ENCODE measurements around the gene PRAF2. TPM values are rescaled to one million over a fixed set of nuclear protein-coding genes. Genes with fewer than 3 reads are reported as not detected.

PRAF2 gene
- total RNA-seq, 1 experiment from 2014 or later, result 36.3 TPM

DNA sequence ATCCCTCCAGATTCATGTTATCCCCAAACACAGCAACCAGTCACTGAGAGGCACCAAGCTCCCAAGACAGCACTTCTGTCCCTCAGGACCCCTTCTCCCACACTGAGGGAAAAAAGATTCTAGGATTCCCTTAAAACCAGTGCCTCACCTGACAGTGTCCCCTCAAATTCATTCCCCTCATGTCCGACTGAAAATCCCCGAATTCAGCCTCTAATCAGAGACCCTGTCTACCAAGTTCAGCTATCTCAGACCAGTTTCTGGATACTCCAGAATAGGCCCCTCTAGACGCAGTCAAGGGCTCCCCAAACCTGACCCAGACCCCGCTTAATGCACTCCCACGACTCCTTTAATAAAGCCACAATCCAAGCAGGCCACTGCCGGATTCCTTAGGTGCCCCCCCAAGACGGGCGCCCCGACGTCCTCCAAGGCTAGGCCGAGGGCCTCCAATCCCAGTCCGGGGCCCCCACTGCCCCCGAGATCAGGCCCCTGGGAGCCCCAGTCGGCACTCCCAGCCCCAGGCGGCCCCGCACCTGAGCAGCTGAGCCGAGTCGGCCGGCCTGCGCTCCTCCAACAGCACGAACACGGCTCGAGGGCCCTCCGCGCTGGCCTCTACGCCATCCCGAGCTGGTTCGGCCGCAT, 31.1 kb downstream of the PRAF2 start:
- BruUV-seq (replicated peaks), result no TSS peak
- Histone ChIP-seq H3K27ac (ENCODE audit: low read length) (peak overlapping the region; percentile 91), H3K36me3 (ENCODE audit: control insufficient read depth, insufficient read depth, low read length) (no peaks in the 10 kb centered on the region; the same call in 1 of the 2 replicates), H3K27me3 (ENCODE audit: control insufficient read depth, insufficient read depth, low read length) (no peaks in the 10 kb centered on the region), H3K9me3 (ENCODE audit: control insufficient read depth, insufficient read depth, low read depth, low read length) (no peaks in the 10 kb centered on the region), H3K4me3 (ENCODE audit: low read depth in 2 of 2, low read length in 2 of 2) (peak overlapping the region; percentile 73 to 93), H3K4me1 (ENCODE audit: control insufficient read depth, insufficient read depth, low read length) (peaks cover 18% of the 10 kb centered on the region)
- CTCF ChIA-PET, result interaction anchor here (0.7 kb wide), 1 partner anchor 38 kb away, joined by 3 read pairs; no protein-coding TSS in a partner anchor
- POLR2A ChIA-PET, result interaction anchor here (1.8 kb wide), 1 partner anchor 84 kb away, joined by 7 read pairs; no protein-coding TSS in a partner anchor
- TF ChIP-seq, protein P1, sequence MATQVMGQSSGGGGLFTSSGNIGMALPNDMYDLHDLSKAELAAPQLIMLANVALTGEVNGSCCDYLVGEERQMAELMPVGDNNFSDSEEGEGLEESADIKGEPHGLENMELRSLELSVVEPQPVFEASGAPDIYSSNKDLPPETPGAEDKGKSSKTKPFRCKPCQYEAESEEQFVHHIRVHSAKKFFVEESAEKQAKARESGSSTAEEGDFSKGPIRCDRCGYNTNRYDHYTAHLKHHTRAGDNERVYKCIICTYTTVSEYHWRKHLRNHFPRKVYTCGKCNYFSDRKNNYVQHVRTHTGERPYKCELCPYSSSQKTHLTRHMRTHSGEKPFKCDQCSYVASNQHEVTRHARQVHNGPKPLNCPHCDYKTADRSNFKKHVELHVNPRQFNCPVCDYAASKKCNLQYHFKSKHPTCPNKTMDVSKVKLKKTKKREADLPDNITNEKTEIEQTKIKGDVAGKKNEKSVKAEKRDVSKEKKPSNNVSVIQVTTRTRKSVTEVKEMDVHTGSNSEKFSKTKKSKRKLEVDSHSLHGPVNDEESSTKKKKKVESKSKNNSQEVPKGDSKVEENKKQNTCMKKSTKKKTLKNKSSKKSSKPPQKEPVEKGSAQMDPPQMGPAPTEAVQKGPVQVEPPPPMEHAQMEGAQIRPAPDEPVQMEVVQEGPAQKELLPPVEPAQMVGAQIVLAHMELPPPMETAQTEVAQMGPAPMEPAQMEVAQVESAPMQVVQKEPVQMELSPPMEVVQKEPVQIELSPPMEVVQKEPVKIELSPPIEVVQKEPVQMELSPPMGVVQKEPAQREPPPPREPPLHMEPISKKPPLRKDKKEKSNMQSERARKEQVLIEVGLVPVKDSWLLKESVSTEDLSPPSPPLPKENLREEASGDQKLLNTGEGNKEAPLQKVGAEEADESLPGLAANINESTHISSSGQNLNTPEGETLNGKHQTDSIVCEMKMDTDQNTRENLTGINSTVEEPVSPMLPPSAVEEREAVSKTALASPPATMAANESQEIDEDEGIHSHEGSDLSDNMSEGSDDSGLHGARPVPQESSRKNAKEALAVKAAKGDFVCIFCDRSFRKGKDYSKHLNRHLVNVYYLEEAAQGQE (IDR thresholded peaks at IDR 0.05; ENCODE audit: insufficient read depth in 1 of 2, low read depth in 2 of 2, low read length in 1 of 2), result no peak
- intact Hi-C loops (cut with micrococcal nuclease; ENCODE audit: unreplicated experiment) (loop anchor here (10.0 kb wide), 1 partner anchor 68 kb away; the partner anchor contains the start of gene KCND1), in situ Hi-C loops (cut with HindIII; ENCODE audit: low pct_unique_long_range_greater_than_20kb, low sequenced_read_pairs) (no loop called here)
- ATAC-seq, result peak; percentile 1; the same call in 1 of the 2 replicates
- no peak for DNase-seq (ENCODE audit: low read depth, low spot score)

DNA sequence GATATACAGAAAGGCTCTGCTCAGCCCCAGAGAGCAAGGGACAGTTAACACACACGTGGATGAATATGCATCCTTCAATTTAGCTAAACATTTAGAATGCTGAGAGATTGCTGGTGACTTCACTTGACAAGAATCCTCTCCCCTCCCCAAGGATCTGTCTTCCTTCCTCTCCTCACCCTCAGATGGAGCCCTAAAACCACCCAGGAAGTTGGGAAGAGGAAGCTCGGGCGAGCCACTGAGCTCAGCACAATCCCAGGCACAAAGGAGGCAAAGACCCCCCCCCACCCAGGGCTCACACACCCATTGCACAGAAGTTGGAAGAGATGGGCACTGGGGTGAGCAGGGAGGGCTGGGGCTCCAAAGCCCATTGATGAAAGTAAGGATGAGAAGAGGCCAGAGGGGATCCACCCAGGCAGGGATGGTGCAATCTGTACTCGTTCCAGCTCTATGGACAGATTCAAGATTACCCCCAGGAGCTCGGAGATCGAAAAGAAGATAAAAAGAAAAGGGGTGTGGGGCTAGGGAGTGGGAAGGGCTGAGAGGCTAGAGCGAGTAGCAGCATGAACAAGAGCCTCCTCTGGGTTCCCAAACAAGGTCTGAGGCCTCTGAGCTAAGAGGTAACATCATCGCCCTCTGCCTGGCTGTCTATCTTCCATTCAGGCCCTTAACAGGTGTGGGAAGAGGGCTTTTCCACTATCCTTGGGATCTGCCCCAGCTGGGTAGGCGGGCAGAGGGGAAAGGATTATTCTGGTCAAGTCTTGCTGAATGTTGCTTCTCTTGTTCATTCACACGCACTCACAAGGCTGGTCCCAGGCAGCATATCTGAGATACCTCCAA, 31.8 kb downstream of the PRAF2 start:
- CTCF ChIA-PET, result interaction anchor here (0.6 to 0.7 kb wide), 2 partner anchors 39 to 273 kb away, joined by 3 to 7 read pairs; no protein-coding TSS in a partner anchor
- H3K27me3 ChIP-seq (ENCODE audit: control insufficient read depth, insufficient read depth, low read length), result no peaks in the 10 kb centered on the region
- TSS peak; percentile 90 for BruUV-seq (replicated peaks)
- ATAC-seq, result no peak
- no peak for DNase-seq (ENCODE audit: low read depth, low spot score)
- no peak for TF ChIP-seq TCF7L2 (IDR thresholded peaks at IDR 0.05; ENCODE audit: low read depth, low read length)
- H3K4me3 ChIP-seq (ENCODE audit: low read depth in 2 of 2, low read length in 2 of 2), result peak overlapping the region; percentile 73 to 93
- no peaks in the 10 kb centered on the region; the same call in 1 of the 2 replicates for H3K36me3 ChIP-seq (ENCODE audit: control insufficient read depth, insufficient read depth, low read length)
- H3K4me1 ChIP-seq (ENCODE audit: control insufficient read depth, insufficient read depth, low read length), result peaks cover 18% of the 10 kb centered on the region
- H3K27ac ChIP-seq (ENCODE audit: low read length), result peak overlapping the region; percentile 91
- intact Hi-C loops (cut with micrococcal nuclease; ENCODE audit: unreplicated experiment) (loop anchor here (10.0 kb wide), 1 partner anchor 67 kb away; the partner anchor contains the start of gene KCND1), in situ Hi-C loops (cut with HindIII; ENCODE audit: low pct_unique_long_range_greater_than_20kb, low sequenced_read_pairs) (no loop called here)
- POLR2A ChIA-PET, result interaction anchor here (1.8 kb wide), 1 partner anchor 84 kb away, joined by 7 read pairs; no protein-coding TSS in a partner anchor
- H3K9me3 ChIP-seq (ENCODE audit: control insufficient read depth, insufficient read depth, low read depth, low read length), result no peaks in the 10 kb centered on the region

DNA sequence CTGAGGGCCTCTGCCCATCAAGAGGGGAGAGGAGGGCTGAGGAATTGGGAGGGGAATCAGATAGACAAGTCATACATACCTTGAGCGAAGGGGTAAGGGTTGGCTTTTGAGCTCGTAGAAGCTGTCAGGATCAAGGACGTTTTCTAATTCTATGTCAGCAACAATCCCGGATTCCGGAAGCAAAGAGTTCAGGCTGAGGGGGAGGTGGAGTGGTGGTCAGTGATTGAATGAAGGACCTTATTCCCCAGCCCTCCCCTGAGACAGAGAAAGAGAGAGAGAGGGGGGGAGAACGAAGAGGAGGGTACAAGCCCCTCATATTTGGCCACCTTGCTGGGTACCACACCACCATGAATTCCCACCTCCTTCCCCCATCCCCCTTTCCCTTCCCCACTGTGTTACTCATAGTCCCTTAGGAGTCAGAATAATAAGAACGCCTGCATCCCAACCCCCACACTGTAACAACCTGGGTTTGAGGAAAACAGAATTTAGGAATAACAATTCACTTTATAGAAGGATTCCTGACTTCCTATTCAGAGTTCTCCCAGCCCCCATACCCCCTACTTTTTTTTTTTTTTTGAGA, 33.3 kb downstream of the PRAF2 start:
- TF ChIP-seq TCF7L2 (IDR thresholded peaks at IDR 0.05; ENCODE audit: low read depth, low read length), result no peak
- TF ChIP-seq, protein P1 (IDR thresholded peaks at IDR 0.05; ENCODE audit: insufficient read depth in 1 of 2, low read depth in 2 of 2, low read length in 1 of 2), result no peak
- TF ChIP-seq, protein P2, sequence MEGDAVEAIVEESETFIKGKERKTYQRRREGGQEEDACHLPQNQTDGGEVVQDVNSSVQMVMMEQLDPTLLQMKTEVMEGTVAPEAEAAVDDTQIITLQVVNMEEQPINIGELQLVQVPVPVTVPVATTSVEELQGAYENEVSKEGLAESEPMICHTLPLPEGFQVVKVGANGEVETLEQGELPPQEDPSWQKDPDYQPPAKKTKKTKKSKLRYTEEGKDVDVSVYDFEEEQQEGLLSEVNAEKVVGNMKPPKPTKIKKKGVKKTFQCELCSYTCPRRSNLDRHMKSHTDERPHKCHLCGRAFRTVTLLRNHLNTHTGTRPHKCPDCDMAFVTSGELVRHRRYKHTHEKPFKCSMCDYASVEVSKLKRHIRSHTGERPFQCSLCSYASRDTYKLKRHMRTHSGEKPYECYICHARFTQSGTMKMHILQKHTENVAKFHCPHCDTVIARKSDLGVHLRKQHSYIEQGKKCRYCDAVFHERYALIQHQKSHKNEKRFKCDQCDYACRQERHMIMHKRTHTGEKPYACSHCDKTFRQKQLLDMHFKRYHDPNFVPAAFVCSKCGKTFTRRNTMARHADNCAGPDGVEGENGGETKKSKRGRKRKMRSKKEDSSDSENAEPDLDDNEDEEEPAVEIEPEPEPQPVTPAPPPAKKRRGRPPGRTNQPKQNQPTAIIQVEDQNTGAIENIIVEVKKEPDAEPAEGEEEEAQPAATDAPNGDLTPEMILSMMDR (IDR thresholded peaks at IDR 0.05), result no peak
- TF ChIP-seq SIN3A (IDR thresholded peaks at IDR 0.05; ENCODE audit: borderline replicate concordance, insufficient read depth, low read depth, low read length), result no peak
- TF ChIP-seq POLR2AphosphoS5 (IDR thresholded peaks at IDR 0.05; ENCODE audit: low read depth, low read length), result no peak
- intact Hi-C loops (cut with micrococcal nuclease; ENCODE audit: unreplicated experiment) (loop anchor here (10.0 kb wide), 1 partner anchor 66 kb away; the partner anchor contains the start of gene KCND1), in situ Hi-C loops (cut with HindIII; ENCODE audit: low pct_unique_long_range_greater_than_20kb, low sequenced_read_pairs) (no loop called here)
- H3K9me3 ChIP-seq (ENCODE audit: control insufficient read depth, insufficient read depth, low read depth, low read length), result no peaks in the 10 kb centered on the region
- peaks cover 18% of the 10 kb centered on the region for H3K4me1 ChIP-seq (ENCODE audit: control insufficient read depth, insufficient read depth, low read length)
- H3K27me3 ChIP-seq (ENCODE audit: control insufficient read depth, insufficient read depth, low read length), result no peaks in the 10 kb centered on the region
- ChIA-PET POLR2A (interaction anchor here (0.7 kb wide), 1 partner anchor 411 kb away, joined by 10 read pairs; no protein-coding TSS in a partner anchor), CTCF (no interaction called here)
- ATAC-seq (no peak), DNase-seq (ENCODE audit: low read depth, low spot score) (no peak)
- H3K36me3 ChIP-seq (ENCODE audit: control insufficient read depth, insufficient read depth, low read length), result no peaks in the 10 kb centered on the region; the same call in 1 of the 2 replicates
- no TSS peak for BruUV-seq (replicated peaks)
- H3K4me3 ChIP-seq (ENCODE audit: low read depth in 2 of 2, low read length in 2 of 2), result peak overlapping the region; percentile 38 to 73
- peak overlapping the region; percentile 57 for H3K27ac ChIP-seq (ENCODE audit: low read length)

Measured in Panc1 (cell line).